HL-60 (cell line): ENCODE results near the gene IFI44L.

Source experiments
- DNase-seq, 2 experiments: peaks; one replicate each; pipeline ENCODE4 v3.0.0-alpha.2; 2010 to 2020; ENCODE audit warnings: low read depth in 1 of 2, low spot score in 1 of 2
- H3K27ac ChIP-seq: fragments of 250-450 bp; sonication (Bioruptor Pico); replicated peaks from 2 replicates; pipeline ENCODE4 v1.5.1; 2020; ENCODE audit warnings: mild to moderate bottlenecking, moderate library complexity
- H3K27me3 ChIP-seq: fragments of 250-450 bp; sonication (Bioruptor Pico); 2 replicates; pipeline ENCODE4 v1.5.1; 2021; ENCODE audit warnings: mild to moderate bottlenecking, moderate library complexity; ENCODE audit not compliant: insufficient read depth, poor library complexity, severe bottlenecking
- H3K4me3 ChIP-seq: replicated peaks from 2 replicates; pipeline ENCODE4 v1.5.1; 2011; ENCODE audit warnings: mild to moderate bottlenecking, control low read depth, low read length; ENCODE audit not compliant: insufficient read depth
- GABPA ChIP-seq: IDR thresholded peaks from 2 replicates; pipeline ENCODE4 v1.6.1; 2012; ENCODE audit warnings: low read depth
- POLR2AphosphoS5 ChIP-seq: IDR thresholded peaks from 2 replicates; pipeline ENCODE4 v1.6.1; 2012; ENCODE audit warnings: low read depth
- SPI1 ChIP-seq: IDR thresholded peaks from 2 replicates; pipeline ENCODE4 v1.6.1; 2012; ENCODE audit warnings: low read depth, mild to moderate bottlenecking, borderline replicate concordance
- TF ChIP-seq, protein P1 (sequence below): IDR thresholded peaks from one replicate; pipeline ENCODE4 v1.5.1; 2011; ENCODE audit warnings: low read length, control low read depth, inconsistent platforms; ENCODE audit not compliant: insufficient read depth
- TF ChIP-seq, protein P2 (sequence below): IDR thresholded peaks from 2 replicates; pipeline ENCODE4 v1.6.1; 2012; ENCODE audit warnings: low read depth; ENCODE audit not compliant: insufficient replicate concordance

Gene IFI44L

DNA sequence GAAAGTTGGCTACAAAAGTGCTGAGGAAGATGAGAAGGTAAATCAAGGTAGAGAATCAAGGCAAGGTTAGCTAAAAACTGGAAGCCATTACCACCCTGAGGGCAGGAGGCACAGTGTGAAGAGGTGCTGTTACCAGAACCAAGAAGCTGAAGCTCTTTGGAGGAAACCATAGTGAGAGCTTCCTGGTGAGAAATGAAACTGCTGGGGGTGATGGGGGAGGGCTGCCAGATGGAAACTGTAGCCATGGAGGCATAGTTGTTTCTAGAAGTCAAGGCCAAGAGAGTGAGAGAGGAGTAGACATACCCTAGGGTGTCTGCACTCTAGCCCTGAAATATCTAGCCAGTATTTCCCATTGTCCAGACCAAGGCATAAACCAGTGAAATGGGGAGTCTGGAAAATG is 58.1 kb downstream of the IFI44L start:
- Histone ChIP-seq H3K27me3 (no peaks in the 10 kb centered on the region), H3K27ac (no peak overlapping the region), H3K4me3 (no peak overlapping the region)
- DNase-seq = no peak
- no peak for TF ChIP-seq SPI1
- TF ChIP-seq, protein P1, sequence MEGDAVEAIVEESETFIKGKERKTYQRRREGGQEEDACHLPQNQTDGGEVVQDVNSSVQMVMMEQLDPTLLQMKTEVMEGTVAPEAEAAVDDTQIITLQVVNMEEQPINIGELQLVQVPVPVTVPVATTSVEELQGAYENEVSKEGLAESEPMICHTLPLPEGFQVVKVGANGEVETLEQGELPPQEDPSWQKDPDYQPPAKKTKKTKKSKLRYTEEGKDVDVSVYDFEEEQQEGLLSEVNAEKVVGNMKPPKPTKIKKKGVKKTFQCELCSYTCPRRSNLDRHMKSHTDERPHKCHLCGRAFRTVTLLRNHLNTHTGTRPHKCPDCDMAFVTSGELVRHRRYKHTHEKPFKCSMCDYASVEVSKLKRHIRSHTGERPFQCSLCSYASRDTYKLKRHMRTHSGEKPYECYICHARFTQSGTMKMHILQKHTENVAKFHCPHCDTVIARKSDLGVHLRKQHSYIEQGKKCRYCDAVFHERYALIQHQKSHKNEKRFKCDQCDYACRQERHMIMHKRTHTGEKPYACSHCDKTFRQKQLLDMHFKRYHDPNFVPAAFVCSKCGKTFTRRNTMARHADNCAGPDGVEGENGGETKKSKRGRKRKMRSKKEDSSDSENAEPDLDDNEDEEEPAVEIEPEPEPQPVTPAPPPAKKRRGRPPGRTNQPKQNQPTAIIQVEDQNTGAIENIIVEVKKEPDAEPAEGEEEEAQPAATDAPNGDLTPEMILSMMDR = no peak
- TF ChIP-seq GABPA = no peak
- TF ChIP-seq, protein P2, sequence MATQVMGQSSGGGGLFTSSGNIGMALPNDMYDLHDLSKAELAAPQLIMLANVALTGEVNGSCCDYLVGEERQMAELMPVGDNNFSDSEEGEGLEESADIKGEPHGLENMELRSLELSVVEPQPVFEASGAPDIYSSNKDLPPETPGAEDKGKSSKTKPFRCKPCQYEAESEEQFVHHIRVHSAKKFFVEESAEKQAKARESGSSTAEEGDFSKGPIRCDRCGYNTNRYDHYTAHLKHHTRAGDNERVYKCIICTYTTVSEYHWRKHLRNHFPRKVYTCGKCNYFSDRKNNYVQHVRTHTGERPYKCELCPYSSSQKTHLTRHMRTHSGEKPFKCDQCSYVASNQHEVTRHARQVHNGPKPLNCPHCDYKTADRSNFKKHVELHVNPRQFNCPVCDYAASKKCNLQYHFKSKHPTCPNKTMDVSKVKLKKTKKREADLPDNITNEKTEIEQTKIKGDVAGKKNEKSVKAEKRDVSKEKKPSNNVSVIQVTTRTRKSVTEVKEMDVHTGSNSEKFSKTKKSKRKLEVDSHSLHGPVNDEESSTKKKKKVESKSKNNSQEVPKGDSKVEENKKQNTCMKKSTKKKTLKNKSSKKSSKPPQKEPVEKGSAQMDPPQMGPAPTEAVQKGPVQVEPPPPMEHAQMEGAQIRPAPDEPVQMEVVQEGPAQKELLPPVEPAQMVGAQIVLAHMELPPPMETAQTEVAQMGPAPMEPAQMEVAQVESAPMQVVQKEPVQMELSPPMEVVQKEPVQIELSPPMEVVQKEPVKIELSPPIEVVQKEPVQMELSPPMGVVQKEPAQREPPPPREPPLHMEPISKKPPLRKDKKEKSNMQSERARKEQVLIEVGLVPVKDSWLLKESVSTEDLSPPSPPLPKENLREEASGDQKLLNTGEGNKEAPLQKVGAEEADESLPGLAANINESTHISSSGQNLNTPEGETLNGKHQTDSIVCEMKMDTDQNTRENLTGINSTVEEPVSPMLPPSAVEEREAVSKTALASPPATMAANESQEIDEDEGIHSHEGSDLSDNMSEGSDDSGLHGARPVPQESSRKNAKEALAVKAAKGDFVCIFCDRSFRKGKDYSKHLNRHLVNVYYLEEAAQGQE = no peak
- no peak for TF ChIP-seq POLR2AphosphoS5

DNA sequence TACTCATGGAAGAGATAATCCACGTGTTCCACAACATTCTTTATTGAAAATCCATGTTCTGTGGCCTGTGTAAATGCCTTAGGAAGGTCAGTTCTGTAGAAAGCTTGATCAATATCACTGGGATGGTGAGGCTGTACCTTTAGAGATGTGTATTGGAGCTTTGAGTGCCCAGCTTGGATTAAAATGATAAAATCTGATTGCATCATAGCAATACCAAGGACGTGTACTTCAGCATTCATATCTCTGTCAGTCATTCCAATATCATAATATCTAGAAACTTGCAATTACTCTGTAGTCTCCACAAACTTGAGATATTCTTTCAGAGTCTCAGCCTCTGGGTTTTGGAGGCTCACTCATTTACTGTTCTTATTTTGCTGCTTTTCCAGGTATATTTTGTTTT is 61.0 kb downstream of the IFI44L start:
- H3K27me3 ChIP-seq = no peaks in the 10 kb centered on the region
- no peak overlapping the region for H3K4me3 ChIP-seq
- TF ChIP-seq, protein P1 = no peak
- TF ChIP-seq POLR2AphosphoS5 = no peak
- TF ChIP-seq, protein P2 = no peak
- no peak for TF ChIP-seq SPI1
- TF ChIP-seq GABPA = no peak
- DNase-seq = no peak
- H3K27ac ChIP-seq = no peak overlapping the region

DNA sequence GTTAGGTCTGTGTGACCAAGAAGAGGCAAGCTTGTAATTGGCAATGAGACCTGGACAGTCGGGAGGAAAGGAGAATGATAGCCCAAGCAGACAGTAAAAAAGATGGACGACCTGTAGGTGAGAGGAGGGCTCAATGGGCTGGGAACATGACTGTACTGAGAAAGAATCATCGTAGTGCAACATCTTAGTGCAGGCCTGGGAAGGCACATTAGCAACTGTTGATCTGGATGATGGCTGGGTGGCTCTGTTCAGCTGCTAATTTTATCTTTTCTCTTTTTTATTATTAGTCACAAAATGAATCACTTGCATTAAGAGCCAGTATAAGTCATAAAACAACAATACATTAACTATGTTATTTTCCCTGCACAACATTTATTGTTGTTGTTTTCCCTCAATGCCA is 62.2 kb downstream of the IFI44L start:
- TF ChIP-seq GABPA (no peak), POLR2AphosphoS5 (no peak), SPI1 (no peak)
- TF ChIP-seq, protein P1 = no peak
- TF ChIP-seq, protein P2 = no peak
- H3K27me3 ChIP-seq = no peaks in the 10 kb centered on the region
- no peak overlapping the region for H3K4me3 ChIP-seq
- H3K27ac ChIP-seq = no peak overlapping the region
- no peak for DNase-seq
